ENCODE results near the gene RNF182. TPM values are rescaled to one million over a fixed set of nuclear protein-coding genes. Genes with fewer than 3 reads are reported as not detected.

The RNF182 gene
- total and polyA plus RNA-seq, 2 donors (not counting 1 experiment from before 2014, with no cell fraction given): 0.10 TPM; not detected in 1

GRCh38 chr6:13989496-13990144 lies 64.9 kb downstream of the RNF182 start:
- no peak for TF ChIP-seq EZH2 (IDR thresholded peaks at IDR 0.05; ENCODE audit: borderline replicate concordance, insufficient read depth, low read depth, low read length, poor library complexity, severe bottlenecking)
- no peak for TF ChIP-seq CTCF (IDR thresholded peaks at IDR 0.05)
- ChIA-PET POLR2A (no interaction called here), CTCF (interaction anchor here (0.6 kb wide), 1 partner anchor 47 kb away, joined by 4 read pairs; no protein-coding TSS in a partner anchor)
- Histone ChIP-seq H3K4me2 (replicated peaks; ENCODE audit: low read depth, low read length, poor library complexity, severe bottlenecking) (no peak overlapping the region), H3K9ac (ENCODE audit: low read length) (no peak overlapping the region), H3K4me1 (ENCODE audit: control insufficient read depth in 2 of 2, insufficient read depth in 2 of 2, low read length in 2 of 2) (no peaks in the 10 kb centered on the region), H3K4me3 (ENCODE audit: control extremely low read depth in 1 of 5, extremely low read depth in 1 of 5, insufficient read depth in 1 of 5, low read depth in 2 of 5, low read length in 4 of 5) (no peak overlapping the region), H3K36me3 (replicated peaks in 1 of 2; ENCODE audit: control extremely low read depth in 1 of 2, control insufficient read depth in 1 of 2, extremely low read depth in 1 of 2, insufficient read depth in 2 of 2, low read length in 1 of 2) (no peaks in the 10 kb centered on the region), H2AFZ (ENCODE audit: insufficient read depth, low read depth, low read length, poor library complexity, severe bottlenecking) (no peak overlapping the region), H3K27me3 (replicated peaks in 1 of 4; ENCODE audit: control extremely low read depth in 1 of 4, control insufficient read depth in 3 of 4, insufficient read depth in 4 of 4, low read length in 3 of 4) (peaks cover 0 to 3% (median under 1%) of the 10 kb centered on the region in 4 experiments), H3K27ac (ENCODE audit: low read length in 2 of 2) (no peak overlapping the region), H4K20me1 (ENCODE audit: control insufficient read depth, insufficient read depth, low read length, poor library complexity, severe bottlenecking) (no peaks in the 10 kb centered on the region), H3K9me3 (ENCODE audit: control extremely low read depth in 1 of 3, control insufficient read depth in 2 of 3, insufficient read depth in 1 of 3, low read length in 2 of 3) (no peaks in the 10 kb centered on the region), H3K79me2 (ENCODE audit: control insufficient read depth, insufficient read depth, low read length) (no peaks in the 10 kb centered on the region)
- 86% methylated on average over 2 of the region's 7 CpGs for WGBS (ENCODE audit: insufficient coverage)
- Mint-ChIP-seq H3K27ac (no peak overlapping the region), H3K9me3 (ENCODE audit: insufficient read depth) (no peaks in the 10 kb centered on the region), H3K4me1 (no peaks in the 10 kb centered on the region), H3K27me3 (peaks cover 36% of the 10 kb centered on the region), H3K4me3 (no peak overlapping the region)
- no peak for DNase-seq
- ATAC-seq (ENCODE audit: low read depth): no peak
- intact Hi-C loops (cut with micrococcal nuclease): no loop called here

- no peak for DNase-seq
- H3K9ac ChIP-seq (ENCODE audit: low read length): no peak overlapping the region
- H2AFZ ChIP-seq (ENCODE audit: insufficient read depth, low read depth, low read length, poor library complexity, severe bottlenecking): no peak overlapping the region
- H3K27ac ChIP-seq (ENCODE audit: low read length in 2 of 2): no peak overlapping the region
- CTCF ChIA-PET: interaction anchor here (1.8 kb wide), 1 partner anchor 15 kb away, joined by 4 read pairs; no protein-coding TSS in a partner anchor
- no peak overlapping the region for H3K4me2 ChIP-seq (replicated peaks; ENCODE audit: low read depth, low read length, poor library complexity, severe bottlenecking)
- Mint-ChIP-seq H3K4me1 (no peaks in the 10 kb centered on the region), H3K4me3 (no peak overlapping the region), H3K9me3 (ENCODE audit: insufficient read depth) (no peaks in the 10 kb centered on the region), H3K27ac (no peak overlapping the region), H3K27me3 (peaks cover 36% of the 10 kb centered on the region)
- TF ChIP-seq EZH2 (IDR thresholded peaks at IDR 0.05; ENCODE audit: borderline replicate concordance, insufficient read depth, low read depth, low read length, poor library complexity, severe bottlenecking): no peak
- no peak for TF ChIP-seq CTCF (IDR thresholded peaks at IDR 0.05)
- no peak overlapping the region for H3K4me3 ChIP-seq (ENCODE audit: control extremely low read depth in 1 of 5, extremely low read depth in 1 of 5, insufficient read depth in 1 of 5, low read depth in 2 of 5, low read length in 4 of 5)
- intact Hi-C loops (cut with micrococcal nuclease): no loop called here
- no peaks in the 10 kb centered on the region for H3K36me3 ChIP-seq (replicated peaks in 1 of 2; ENCODE audit: control extremely low read depth in 1 of 2, control insufficient read depth in 1 of 2, extremely low read depth in 1 of 2, insufficient read depth in 2 of 2, low read length in 1 of 2)
- H3K4me1 ChIP-seq (ENCODE audit: control insufficient read depth in 2 of 2, insufficient read depth in 2 of 2, low read length in 2 of 2): no peaks in the 10 kb centered on the region
- H3K79me2 ChIP-seq (ENCODE audit: control insufficient read depth, insufficient read depth, low read length): no peaks in the 10 kb centered on the region
- ATAC-seq (ENCODE audit: low read depth): no peak
- POLR2A ChIA-PET: no interaction called here
- H3K9me3 ChIP-seq (ENCODE audit: control extremely low read depth in 1 of 3, control insufficient read depth in 2 of 3, insufficient read depth in 1 of 3, low read length in 2 of 3): no peaks in the 10 kb centered on the region
- H3K27me3 ChIP-seq (replicated peaks in 1 of 4; ENCODE audit: control extremely low read depth in 1 of 4, control insufficient read depth in 3 of 4, insufficient read depth in 4 of 4, low read length in 3 of 4): peaks cover 0 to 3% (median 1%) of the 10 kb centered on the region in 4 experiments
- 100% methylated on average over 2 of the region's 3 CpGs for WGBS (ENCODE audit: insufficient coverage)
- H4K20me1 ChIP-seq (ENCODE audit: control insufficient read depth, insufficient read depth, low read length, poor library complexity, severe bottlenecking): no peaks in the 10 kb centered on the region
Observed at GRCh38 chr6:13990796-13991195, 66.0 kb downstream of the RNF182 start.

All from B cell (primary cell).